ENCODE data around the gene SIPA1L3. TPM values are rescaled to one million over a fixed set of nuclear protein-coding genes. Genes with fewer than 3 reads are reported as not detected.

The SIPA1L3 gene
- total and polyA plus RNA-seq, 2 experiments from 2014 or later, result 13.7 to 23.3 TPM

- H3K79me2 ChIP-seq, result peaks cover 92% of the 10 kb centered on the region
- no peak for DNase-seq (ENCODE audit: low spot score)
- WGBS (ENCODE audit: low lambda C conversion rate, missing lambda C conversion rate), result 92% methylated on average over 5 of the region's 5 CpGs
Observed at GRCh38 chr19:37969695-37970094, 62.7 kb downstream of the SIPA1L3 start.

DNA sequence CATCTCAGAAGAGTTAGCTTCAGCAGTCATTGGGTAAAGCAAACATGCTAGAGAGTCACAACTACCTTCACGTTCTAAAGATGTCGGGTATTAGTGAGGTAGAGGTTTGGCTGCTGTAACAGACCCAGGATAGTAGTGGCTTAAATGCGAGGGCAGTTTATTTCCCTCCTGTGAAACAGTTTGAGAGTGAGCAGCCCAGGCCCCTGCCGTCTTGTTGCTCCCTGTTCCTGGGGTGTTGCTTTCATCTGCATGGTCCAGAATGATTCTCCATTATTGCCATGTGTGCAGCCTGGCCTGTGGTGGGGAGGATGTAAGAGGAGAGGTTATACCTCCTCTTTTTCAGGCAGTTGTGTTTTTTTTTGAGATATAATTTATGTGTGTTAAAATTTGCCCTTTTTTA, 63.7 kb downstream of the SIPA1L3 start:
- H3K27ac ChIP-seq, result no peak overlapping the region

More at GRCh38 chr19:37969695-37970094, 62.7 kb downstream of the SIPA1L3 start:
- no peak overlapping the region for H2AFZ ChIP-seq
- no peaks in the 10 kb centered on the region for H3K27me3 ChIP-seq
- no peaks in the 10 kb centered on the region for H4K20me1 ChIP-seq (ENCODE audit: insufficient read depth, poor library complexity, severe bottlenecking)
- H3K9me3 ChIP-seq (ENCODE audit: low read depth), result no peaks in the 10 kb centered on the region
- H3K4me1 ChIP-seq (ENCODE audit: insufficient read depth), result peaks cover 8% of the 10 kb centered on the region
- TF ChIP-seq EZH2 (IDR thresholded peaks at IDR 0.05; ENCODE audit: borderline replicate concordance) (no peak), EZH2phosphoT487 (IDR thresholded peaks at IDR 0.05; ENCODE audit: low read depth, severe bottlenecking, unreplicated experiment) (no peak)
- TF ChIP-seq, protein P1, sequence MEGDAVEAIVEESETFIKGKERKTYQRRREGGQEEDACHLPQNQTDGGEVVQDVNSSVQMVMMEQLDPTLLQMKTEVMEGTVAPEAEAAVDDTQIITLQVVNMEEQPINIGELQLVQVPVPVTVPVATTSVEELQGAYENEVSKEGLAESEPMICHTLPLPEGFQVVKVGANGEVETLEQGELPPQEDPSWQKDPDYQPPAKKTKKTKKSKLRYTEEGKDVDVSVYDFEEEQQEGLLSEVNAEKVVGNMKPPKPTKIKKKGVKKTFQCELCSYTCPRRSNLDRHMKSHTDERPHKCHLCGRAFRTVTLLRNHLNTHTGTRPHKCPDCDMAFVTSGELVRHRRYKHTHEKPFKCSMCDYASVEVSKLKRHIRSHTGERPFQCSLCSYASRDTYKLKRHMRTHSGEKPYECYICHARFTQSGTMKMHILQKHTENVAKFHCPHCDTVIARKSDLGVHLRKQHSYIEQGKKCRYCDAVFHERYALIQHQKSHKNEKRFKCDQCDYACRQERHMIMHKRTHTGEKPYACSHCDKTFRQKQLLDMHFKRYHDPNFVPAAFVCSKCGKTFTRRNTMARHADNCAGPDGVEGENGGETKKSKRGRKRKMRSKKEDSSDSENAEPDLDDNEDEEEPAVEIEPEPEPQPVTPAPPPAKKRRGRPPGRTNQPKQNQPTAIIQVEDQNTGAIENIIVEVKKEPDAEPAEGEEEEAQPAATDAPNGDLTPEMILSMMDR (IDR thresholded peaks at IDR 0.05; ENCODE audit: poor library complexity), result no peak
- no peak overlapping the region for H3K4me3 ChIP-seq
- H3K27ac ChIP-seq, result no peak overlapping the region
- no peaks in the 10 kb centered on the region for H3K9me2 ChIP-seq (replicated peaks; ENCODE audit: insufficient read depth)
- no peaks in the 10 kb centered on the region for H3K36me3 ChIP-seq (replicated peaks; ENCODE audit: insufficient read depth, low read depth)
- H3K4me2 ChIP-seq, result no peak overlapping the region

DNA sequence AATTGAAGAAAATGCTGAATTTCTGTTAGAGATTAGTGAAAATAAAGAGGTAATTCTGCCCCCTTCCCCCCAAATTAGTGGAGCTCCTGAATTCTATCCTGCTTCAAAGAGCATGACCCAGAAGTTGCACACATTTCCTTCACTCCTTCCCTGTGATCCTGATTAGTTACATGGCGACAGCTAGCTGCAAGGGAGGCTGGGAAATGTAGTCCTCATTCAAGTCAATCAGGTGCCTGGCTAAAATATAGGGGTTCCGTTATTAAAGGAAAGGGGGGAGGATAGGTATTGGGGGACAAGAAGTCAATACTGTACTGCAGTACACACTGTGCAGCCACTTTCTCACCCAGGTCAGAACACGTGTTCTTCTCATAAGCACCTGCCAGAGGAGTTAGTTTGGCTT, 65.8 kb downstream of the SIPA1L3 start:
- H3K27ac ChIP-seq, result no peak overlapping the region
- H4K20me1 ChIP-seq (ENCODE audit: insufficient read depth, poor library complexity, severe bottlenecking), result no peaks in the 10 kb centered on the region
- H2AFZ ChIP-seq, result no peak overlapping the region
- no peak overlapping the region for H3K4me2 ChIP-seq
- no peaks in the 10 kb centered on the region for H3K4me1 ChIP-seq (ENCODE audit: insufficient read depth)
- no peaks in the 10 kb centered on the region for H3K27me3 ChIP-seq
- H3K4me3 ChIP-seq, result no peak overlapping the region
- H3K36me3 ChIP-seq (replicated peaks; ENCODE audit: insufficient read depth, low read depth), result no peaks in the 10 kb centered on the region
- H3K9me3 ChIP-seq (ENCODE audit: low read depth), result no peaks in the 10 kb centered on the region
- no peaks in the 10 kb centered on the region for H3K9me2 ChIP-seq (replicated peaks; ENCODE audit: insufficient read depth)
- no peak for TF ChIP-seq EZH2 (IDR thresholded peaks at IDR 0.05; ENCODE audit: borderline replicate concordance)
- WGBS (ENCODE audit: low lambda C conversion rate, missing lambda C conversion rate), result 99% methylated on average over 3 of the region's 3 CpGs
- DNase-seq (ENCODE audit: low spot score), result no peak
- H3K79me2 ChIP-seq, result peaks cover 95% of the 10 kb centered on the region

More for the DNA sequence above, 63.7 kb downstream of the SIPA1L3 start:
- Histone ChIP-seq H3K27me3 (no peaks in the 10 kb centered on the region), H3K4me2 (no peak overlapping the region), H3K9me3 (ENCODE audit: low read depth) (no peaks in the 10 kb centered on the region), H3K4me3 (no peak overlapping the region), H3K4me1 (ENCODE audit: insufficient read depth) (peaks cover 8% of the 10 kb centered on the region), H4K20me1 (ENCODE audit: insufficient read depth, poor library complexity, severe bottlenecking) (no peaks in the 10 kb centered on the region), H3K79me2 (peaks cover 92% of the 10 kb centered on the region), H3K36me3 (replicated peaks; ENCODE audit: insufficient read depth, low read depth) (no peaks in the 10 kb centered on the region), H2AFZ (no peak overlapping the region), H3K9me2 (replicated peaks; ENCODE audit: insufficient read depth) (no peaks in the 10 kb centered on the region)
- DNase-seq (ENCODE audit: low spot score), result no peak
- 98% methylated on average over 4 of the region's 4 CpGs for WGBS (ENCODE audit: low lambda C conversion rate, missing lambda C conversion rate)
- TF ChIP-seq EZH2phosphoT487 (IDR thresholded peaks at IDR 0.05; ENCODE audit: low read depth, severe bottlenecking, unreplicated experiment), result no peak
- no peak for TF ChIP-seq EZH2 (IDR thresholded peaks at IDR 0.05; ENCODE audit: borderline replicate concordance)
- TF ChIP-seq, protein P1 (IDR thresholded peaks at IDR 0.05; ENCODE audit: poor library complexity), result no peak

- TF ChIP-seq EZH2 (IDR thresholded peaks at IDR 0.05; ENCODE audit: borderline replicate concordance), result no peak
- TF ChIP-seq, protein P1 (IDR thresholded peaks at IDR 0.05; ENCODE audit: poor library complexity), result no peak
- no peak for TF ChIP-seq EZH2phosphoT487 (IDR thresholded peaks at IDR 0.05; ENCODE audit: low read depth, severe bottlenecking, unreplicated experiment)
- Histone ChIP-seq H3K79me2 (peaks cover 95% of the 10 kb centered on the region), H3K27ac (no peak overlapping the region), H3K4me3 (no peak overlapping the region), H3K4me1 (ENCODE audit: insufficient read depth) (no peaks in the 10 kb centered on the region), H4K20me1 (ENCODE audit: insufficient read depth, poor library complexity, severe bottlenecking) (no peaks in the 10 kb centered on the region), H2AFZ (no peak overlapping the region), H3K27me3 (no peaks in the 10 kb centered on the region), H3K36me3 (replicated peaks; ENCODE audit: insufficient read depth, low read depth) (no peaks in the 10 kb centered on the region), H3K4me2 (no peak overlapping the region), H3K9me3 (ENCODE audit: low read depth) (no peaks in the 10 kb centered on the region), H3K9me2 (replicated peaks; ENCODE audit: insufficient read depth) (no peaks in the 10 kb centered on the region)
- DNase-seq (ENCODE audit: low spot score), result no peak
- WGBS (ENCODE audit: low lambda C conversion rate, missing lambda C conversion rate), result 100% methylated on average over 2 of the region's 2 CpGs
Observed at GRCh38 chr19:37973666-37974065, 66.7 kb downstream of the SIPA1L3 start.
